ENCODE results near the gene C2orf68.

The C2orf68 gene

GRCh38 chr2:85613717-85614515 lies 2.0 kb upstream of the C2orf68 start:
- Histone ChIP-seq H3K36me3 (replicated peaks; ENCODE audit: insufficient read depth, low read length) (no peaks in the 10 kb centered on the region), H3K9me2 (replicated peaks; ENCODE audit: insufficient read depth, low read length) (no peaks in the 10 kb centered on the region), H3F3A (ENCODE audit: insufficient read depth, low read length) (peaks cover 4% of the 10 kb centered on the region; the same call in 1 of the 2 replicates), H3K27me3 (replicated peaks; ENCODE audit: insufficient read depth, low read length) (no peaks in the 10 kb centered on the region), H3K27ac (ENCODE audit: low read length) (no peak overlapping the region), H3K9ac (ENCODE audit: low read length) (no peak overlapping the region), H4K20me1 (ENCODE audit: insufficient read depth, low read length) (no peaks in the 10 kb centered on the region), H3K4me1 (ENCODE audit: low read length) (peaks cover 8% of the 10 kb centered on the region), H3K4me3 (ENCODE audit: low read length) (no peak overlapping the region), H2AFZ (ENCODE audit: low read length) (no peak overlapping the region), H3K4me2 (ENCODE audit: low read depth, low read length) (no peak overlapping the region), H3K79me2 (ENCODE audit: low read length) (peaks cover 45% of the 10 kb centered on the region), H3K9me3 (replicated peaks; ENCODE audit: insufficient read depth, low read length) (no peaks in the 10 kb centered on the region)
- no peak for DNase-seq
- TF ChIP-seq EZH2 (optimal IDR thresholded peaks at IDR 0.05; ENCODE audit: low read depth, low read length) (no peak), CTCF (IDR thresholded peaks at IDR 0.05; ENCODE audit: low read length) (no peak), EZH2phosphoT487 (IDR thresholded peaks at IDR 0.05; ENCODE audit: low read length) (no peak)

GRCh38 chr2:85611217-85611704 lies 605 bp downstream of the C2orf68 start:
- H3K9ac ChIP-seq (ENCODE audit: low read length), result peak overlapping the region; percentile 73
- no peaks in the 10 kb centered on the region for H4K20me1 ChIP-seq (ENCODE audit: insufficient read depth, low read length)
- H3F3A ChIP-seq (ENCODE audit: insufficient read depth, low read length), result peaks cover 4% of the 10 kb centered on the region; the same call in 1 of the 2 replicates
- H3K9me2 ChIP-seq (replicated peaks; ENCODE audit: insufficient read depth, low read length), result no peaks in the 10 kb centered on the region
- H3K27ac ChIP-seq (ENCODE audit: low read length), result peak overlapping the region; percentile 24; the same call in 1 of the 2 replicates
- H2AFZ ChIP-seq (ENCODE audit: low read length), result peak overlapping the region; percentile 90
- no peaks in the 10 kb centered on the region; the same call in 1 of the 2 replicates for H3K36me3 ChIP-seq (replicated peaks; ENCODE audit: insufficient read depth, low read length)
- no peak for DNase-seq
- no peaks in the 10 kb centered on the region for H3K27me3 ChIP-seq (replicated peaks; ENCODE audit: insufficient read depth, low read length)
- H3K79me2 ChIP-seq (ENCODE audit: low read length), result peaks cover 18% of the 10 kb centered on the region
- H3K4me3 ChIP-seq (ENCODE audit: low read length), result peak overlapping the region; percentile 89
- no peak for TF ChIP-seq EZH2phosphoT487 (IDR thresholded peaks at IDR 0.05; ENCODE audit: low read length)
- TF ChIP-seq EZH2 (optimal IDR thresholded peaks at IDR 0.05; ENCODE audit: low read depth, low read length), result no peak
- H3K4me1 ChIP-seq (ENCODE audit: low read length), result no peaks in the 10 kb centered on the region
- peak overlapping the region; percentile 92 for H3K4me2 ChIP-seq (ENCODE audit: low read depth, low read length)
- no peaks in the 10 kb centered on the region for H3K9me3 ChIP-seq (replicated peaks; ENCODE audit: insufficient read depth, low read length)

- H3K9me3 ChIP-seq (replicated peaks; ENCODE audit: insufficient read depth, low read length), result no peaks in the 10 kb centered on the region
- peaks cover 15% of the 10 kb centered on the region for H3K79me2 ChIP-seq (ENCODE audit: low read length)
These were observed 4.3 kb downstream of the C2orf68 start for GRCh38 chr2:85607268-85608215.

More at GRCh38 chr2:85607268-85608215, 4.3 kb downstream of the C2orf68 start:
- no peaks in the 10 kb centered on the region for H4K20me1 ChIP-seq (ENCODE audit: insufficient read depth, low read length)
- H3K9ac ChIP-seq (ENCODE audit: low read length), result no peak overlapping the region
- TF ChIP-seq EZH2phosphoT487 (IDR thresholded peaks at IDR 0.05; ENCODE audit: low read length) (no peak), EZH2 (optimal IDR thresholded peaks at IDR 0.05; ENCODE audit: low read depth, low read length) (no peak), CTCF (IDR thresholded peaks at IDR 0.05; ENCODE audit: low read length) (no peak)
- peaks cover 4% of the 10 kb centered on the region; the same call in 1 of the 2 replicates for H3F3A ChIP-seq (ENCODE audit: insufficient read depth, low read length)
- H3K9me2 ChIP-seq (replicated peaks; ENCODE audit: insufficient read depth, low read length), result no peaks in the 10 kb centered on the region
- no peak overlapping the region for H3K4me2 ChIP-seq (ENCODE audit: low read depth, low read length)
- H3K27ac ChIP-seq (ENCODE audit: low read length), result no peak overlapping the region
- H3K36me3 ChIP-seq (replicated peaks; ENCODE audit: insufficient read depth, low read length), result no peaks in the 10 kb centered on the region; the same call in 1 of the 2 replicates
- no peaks in the 10 kb centered on the region for H3K4me1 ChIP-seq (ENCODE audit: low read length)
- H3K27me3 ChIP-seq (replicated peaks; ENCODE audit: insufficient read depth, low read length), result no peaks in the 10 kb centered on the region
- DNase-seq, result no peak
- H3K4me3 ChIP-seq (ENCODE audit: low read length), result no peak overlapping the region
- H2AFZ ChIP-seq (ENCODE audit: low read length), result no peak overlapping the region

Data from MM.1S (cell line).